Activated B cell treated with CpG ODN at 0.5 μM for 24 hours (primary cell): ENCODE results near the gene PPP1R12A. TPM values are rescaled to one million over a fixed set of nuclear protein-coding genes. Genes with fewer than 3 reads are reported as not detected.

Experiments used
- ATAC-seq: fragments of 200-7000 bp; cut with Tn5 transposase; one replicate; pipeline ENCODE4 v1.10.0; 2021; ENCODE audit warnings: low read depth, mild to moderate bottlenecking, moderate library complexity
- CTCF ChIA-PET: fragments of 350-600 bp; sonication (Branson Sonifier 250); formaldehyde crosslinking; loops from one replicate; lab custom pipeline; 2021; ENCODE audit warnings: antibody characterized with exemption; lab: Charles Lee
- POLR2A ChIA-PET: fragments of 350-600 bp; sonication (Branson Sonifier 250); formaldehyde crosslinking; loops from one replicate; lab custom pipeline; 2021; ENCODE audit warnings: antibody characterized with exemption; lab: Charles Lee
- DNase-seq: peaks from one replicate; pipeline ENCODE4 v3.0.0; 2022
- H3K27ac Mint-ChIP-seq: one replicate; pipeline ENCODE4 v1.8.0; 2020; ENCODE audit warnings: mixed read lengths
- H3K27me3 Mint-ChIP-seq: one replicate; pipeline ENCODE4 v1.8.0; 2021; ENCODE audit warnings: mixed read lengths
- H3K36me3 Mint-ChIP-seq: one replicate; pipeline ENCODE4 v1.8.0; 2021; ENCODE audit warnings: low read depth, mixed read lengths
- H3K4me1 Mint-ChIP-seq: one replicate; pipeline ENCODE4 v1.8.0; 2021; ENCODE audit warnings: mixed read lengths
- H3K4me3 Mint-ChIP-seq: one replicate; pipeline ENCODE4 v1.8.0; 2020; ENCODE audit warnings: mild to moderate bottlenecking, mixed read lengths
- H3K9me3 Mint-ChIP-seq: one replicate; pipeline ENCODE4 v1.8.0; 2020; ENCODE audit warnings: mixed read lengths
- intact Hi-C: fragments of 100-400 bp; cut with micrococcal nuclease; formaldehyde crosslinking; loops from one replicate; pipeline ENCODE4 v1.15.1; 2024
- total RNA-seq: library from RNA; stranded (reverse); gene quantifications from 2 replicates; pipeline ENCODE4 v1.2.3, GENCODE V29; 2022
- TF ChIP-seq, protein P1 (sequence below): fragments of 200-600 bp; IDR thresholded peaks from one replicate; pipeline ENCODE4 v1.8.0; 2022; ENCODE audit warnings: antibody characterized with exemption, mild to moderate bottlenecking

PPP1R12A gene
- total RNA-seq, 1 donor from 2014 or later: 90.4 TPM

DNA sequence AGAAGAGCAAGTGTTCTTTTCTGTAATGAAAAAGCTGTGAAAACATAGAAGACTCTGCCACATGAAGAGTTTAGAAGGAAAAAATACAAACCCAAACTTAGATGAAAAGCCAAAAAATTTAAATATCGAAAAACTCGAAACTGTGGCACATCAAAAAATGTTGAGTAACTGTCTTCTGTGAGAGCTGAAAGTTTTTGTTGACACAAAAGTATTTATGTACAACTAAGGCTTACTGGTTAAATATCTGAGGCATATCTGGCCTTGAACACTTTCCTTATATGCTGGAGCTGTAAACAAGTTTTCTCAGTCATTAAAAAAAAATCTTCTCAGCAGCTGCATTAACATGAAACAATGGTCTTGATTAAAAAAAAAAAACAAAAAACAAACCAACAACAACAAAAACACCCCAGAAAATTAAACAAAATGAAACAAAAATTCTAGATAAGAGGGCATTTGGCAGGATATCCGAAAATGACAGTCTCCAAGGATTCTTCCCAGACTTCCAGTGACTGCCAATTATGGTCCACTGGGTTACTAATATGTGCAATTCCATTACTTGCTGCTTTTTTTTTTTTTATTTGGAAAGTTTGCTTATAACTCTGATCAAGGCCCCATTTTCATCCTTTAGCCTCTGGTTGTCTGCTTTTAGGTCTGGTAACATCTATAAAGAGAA is 159.4 kb downstream of the PPP1R12A start:
- POLR2A ChIA-PET: no interaction called here
- Mint-ChIP-seq H3K9me3 (no peaks in the 10 kb centered on the region), H3K36me3 (peaks cover 48% of the 10 kb centered on the region), H3K27me3 (no peaks in the 10 kb centered on the region), H3K4me3 (no peak overlapping the region), H3K27ac (no peak overlapping the region), H3K4me1 (no peaks in the 10 kb centered on the region)
- TF ChIP-seq, protein P1, sequence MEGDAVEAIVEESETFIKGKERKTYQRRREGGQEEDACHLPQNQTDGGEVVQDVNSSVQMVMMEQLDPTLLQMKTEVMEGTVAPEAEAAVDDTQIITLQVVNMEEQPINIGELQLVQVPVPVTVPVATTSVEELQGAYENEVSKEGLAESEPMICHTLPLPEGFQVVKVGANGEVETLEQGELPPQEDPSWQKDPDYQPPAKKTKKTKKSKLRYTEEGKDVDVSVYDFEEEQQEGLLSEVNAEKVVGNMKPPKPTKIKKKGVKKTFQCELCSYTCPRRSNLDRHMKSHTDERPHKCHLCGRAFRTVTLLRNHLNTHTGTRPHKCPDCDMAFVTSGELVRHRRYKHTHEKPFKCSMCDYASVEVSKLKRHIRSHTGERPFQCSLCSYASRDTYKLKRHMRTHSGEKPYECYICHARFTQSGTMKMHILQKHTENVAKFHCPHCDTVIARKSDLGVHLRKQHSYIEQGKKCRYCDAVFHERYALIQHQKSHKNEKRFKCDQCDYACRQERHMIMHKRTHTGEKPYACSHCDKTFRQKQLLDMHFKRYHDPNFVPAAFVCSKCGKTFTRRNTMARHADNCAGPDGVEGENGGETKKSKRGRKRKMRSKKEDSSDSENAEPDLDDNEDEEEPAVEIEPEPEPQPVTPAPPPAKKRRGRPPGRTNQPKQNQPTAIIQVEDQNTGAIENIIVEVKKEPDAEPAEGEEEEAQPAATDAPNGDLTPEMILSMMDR: no peak
- no peak for ATAC-seq
- DNase-seq: no peak
- intact Hi-C loops: no loop called here
- CTCF ChIA-PET: interaction anchor here (1.4 kb wide), 1 partner anchor 9 kb away, joined by 5 read pairs; no protein-coding TSS in a partner anchor

DNA sequence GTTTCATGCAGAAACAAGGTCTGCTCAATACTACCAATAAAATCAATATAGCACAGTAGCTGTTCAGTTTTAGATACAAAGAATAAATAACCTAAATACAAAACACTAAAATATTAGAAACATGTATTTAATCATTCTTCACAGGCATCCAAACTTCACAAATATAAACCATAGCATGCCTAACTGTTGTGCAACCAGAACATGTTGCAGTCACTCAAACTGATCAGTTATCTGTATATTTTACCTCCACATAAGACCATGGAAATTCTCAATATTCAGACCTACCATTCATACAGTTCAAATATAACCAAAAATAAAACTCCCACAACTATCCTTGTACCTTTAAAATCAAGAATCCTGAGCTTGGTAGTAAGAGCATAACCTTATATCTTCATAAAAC is 161.0 kb downstream of the PPP1R12A start:
- TF ChIP-seq, protein P1: no peak
- Mint-ChIP-seq H3K9me3 (no peaks in the 10 kb centered on the region), H3K36me3 (peaks cover 36% of the 10 kb centered on the region), H3K27ac (no peak overlapping the region), H3K4me1 (no peaks in the 10 kb centered on the region), H3K4me3 (no peak overlapping the region), H3K27me3 (no peaks in the 10 kb centered on the region)
- POLR2A ChIA-PET: no interaction called here
- no peak for DNase-seq
- ATAC-seq: no peak
- CTCF ChIA-PET: no interaction called here
- intact Hi-C loops: no loop called here

DNA sequence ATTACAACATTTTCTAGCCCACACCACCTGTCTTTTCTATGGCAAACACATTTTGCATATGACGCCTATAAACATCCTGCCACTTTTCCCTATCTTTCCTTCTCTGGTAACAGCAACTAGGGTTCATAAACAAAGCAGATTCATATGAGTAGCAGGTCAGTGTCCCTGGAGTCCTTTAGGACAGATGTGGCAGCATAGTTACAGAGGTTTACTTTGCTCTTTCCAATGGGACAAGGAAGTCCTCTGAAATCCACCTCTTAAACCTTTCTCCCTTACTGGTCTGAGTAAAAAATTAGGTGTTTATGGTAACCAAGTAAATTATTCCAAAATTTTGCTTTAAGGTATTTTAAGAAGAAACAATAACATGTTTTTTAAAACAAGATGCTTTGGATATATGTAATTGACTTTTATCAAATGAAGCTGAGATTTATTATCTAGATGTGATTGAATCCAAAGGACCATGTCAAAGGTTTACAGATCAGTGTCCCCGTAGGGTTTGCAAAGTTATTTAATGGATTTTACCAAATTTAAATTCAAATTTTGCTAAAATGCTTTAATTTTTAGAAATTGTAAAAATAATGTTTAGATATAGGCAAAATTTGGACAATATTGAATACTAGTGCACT is 164.9 kb downstream of the PPP1R12A start:
- TF ChIP-seq, protein P1: no peak
- DNase-seq (no peak), ATAC-seq (no peak)
- CTCF ChIA-PET: no interaction called here
- Mint-ChIP-seq H3K27ac (no peak overlapping the region), H3K4me3 (no peak overlapping the region), H3K27me3 (no peaks in the 10 kb centered on the region), H3K36me3 (peaks cover 14% of the 10 kb centered on the region), H3K4me1 (no peaks in the 10 kb centered on the region), H3K9me3 (no peaks in the 10 kb centered on the region)
- intact Hi-C loops: no loop called here
- POLR2A ChIA-PET: no interaction called here

DNA sequence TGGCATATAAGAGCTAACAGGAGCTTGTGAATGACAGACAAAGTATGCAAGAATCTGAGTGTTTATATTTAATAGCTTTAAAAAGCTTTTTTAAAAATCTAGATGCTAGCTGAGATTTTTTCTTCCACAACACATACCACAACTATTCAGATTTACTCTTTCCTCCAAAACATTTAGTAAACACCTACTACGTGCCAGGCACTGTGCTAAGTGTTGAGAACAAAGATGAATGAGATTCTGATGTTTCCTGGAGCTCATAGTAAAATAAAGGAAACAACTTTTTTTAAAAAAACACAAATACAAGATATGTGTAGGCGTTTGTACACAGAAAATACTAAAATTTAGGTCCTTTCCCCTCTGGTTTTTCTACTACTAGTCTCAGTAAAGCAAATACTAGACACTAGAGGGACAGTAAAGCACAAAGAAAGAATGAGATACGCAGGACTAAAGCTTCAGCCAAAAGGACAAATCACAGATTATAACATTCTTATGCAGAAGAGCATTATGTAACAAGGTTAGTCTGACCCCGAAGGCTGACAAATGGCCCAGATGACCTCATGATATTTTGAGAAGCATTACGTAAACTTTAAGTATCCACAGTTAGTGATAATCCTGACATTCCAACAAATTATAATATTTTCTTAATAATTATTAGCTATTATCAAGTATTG is 165.6 kb downstream of the PPP1R12A start:
- CTCF ChIA-PET: no interaction called here
- no peak overlapping the region for H3K27ac Mint-ChIP-seq

More for the DNA sequence above, 165.6 kb downstream of the PPP1R12A start:
- Mint-ChIP-seq H3K4me1 (no peaks in the 10 kb centered on the region), H3K9me3 (no peaks in the 10 kb centered on the region), H3K4me3 (no peak overlapping the region), H3K27me3 (no peaks in the 10 kb centered on the region), H3K36me3 (peaks cover 8% of the 10 kb centered on the region)
- ATAC-seq (no peak), DNase-seq (no peak)
- POLR2A ChIA-PET: no interaction called here
- TF ChIP-seq, protein P1: no peak
- intact Hi-C loops: no loop called here
